Lower leg skin (tissue), 3 donors: ENCODE data around the gene SEMA6B.

Experiments
- CTCF ChIP-seq, 3 donors: fragments of 450-650 bp; IDR thresholded peaks; one replicate each; pipeline ENCODE4 v1.5.1; 2016; ENCODE audit warnings: antibody characterized with exemption in 3 of 3, mild to moderate bottlenecking in 3 of 3, moderate library complexity in 2 of 3
- POLR2A ChIP-seq, 2 donors: fragments of 450-650 bp; IDR thresholded peaks; one replicate each; pipeline ENCODE4 v1.6.1; 2016 to 2017; ENCODE audit warnings: antibody characterized with exemption in 2 of 2, mild to moderate bottlenecking in 1 of 2, moderate library complexity in 1 of 2

DNA sequence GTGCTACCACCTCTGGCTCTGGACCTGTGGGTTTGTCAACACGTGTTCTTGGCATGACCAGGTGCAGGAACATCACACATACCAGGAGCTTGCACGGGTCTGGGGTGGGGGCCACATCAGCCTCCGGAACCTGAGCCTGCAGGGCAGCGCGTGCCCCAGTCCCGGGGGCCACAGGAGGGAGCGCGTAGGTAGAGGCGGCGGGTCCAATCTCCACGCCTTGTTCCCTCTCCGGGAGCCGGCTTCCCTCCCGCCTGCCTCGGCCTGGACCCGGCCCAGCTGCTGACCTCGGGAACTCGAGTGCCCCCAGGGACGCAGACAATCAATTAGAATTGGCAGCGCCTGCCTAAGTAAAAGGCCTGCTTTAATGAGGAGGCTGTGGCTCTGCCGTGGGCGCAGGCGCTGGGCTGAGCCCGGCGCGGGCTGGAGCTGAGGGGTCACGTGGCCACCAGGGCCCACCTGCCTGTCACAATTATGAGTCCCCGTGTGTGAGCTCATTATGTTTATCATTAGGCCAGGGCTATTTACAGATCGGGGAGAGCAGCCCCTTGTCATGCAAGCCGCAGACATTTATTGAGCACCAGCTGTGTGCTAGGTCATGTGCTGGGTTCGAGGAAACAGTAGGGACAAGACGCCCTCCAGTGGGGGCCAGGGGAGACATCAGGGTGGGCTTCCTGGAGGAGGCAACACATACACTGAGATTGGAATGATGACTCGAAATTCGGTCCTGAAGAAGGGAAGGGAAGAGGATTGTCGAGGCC, 47.6 kb upstream of the SEMA6B start:
- TF ChIP-seq POLR2A (IDR thresholded peaks at IDR 0.05): no peak
- TF ChIP-seq CTCF (IDR thresholded peaks at IDR 0.05): no peak
